ENCODE data around the gene LRP1B.

LRP1B gene

DNA sequence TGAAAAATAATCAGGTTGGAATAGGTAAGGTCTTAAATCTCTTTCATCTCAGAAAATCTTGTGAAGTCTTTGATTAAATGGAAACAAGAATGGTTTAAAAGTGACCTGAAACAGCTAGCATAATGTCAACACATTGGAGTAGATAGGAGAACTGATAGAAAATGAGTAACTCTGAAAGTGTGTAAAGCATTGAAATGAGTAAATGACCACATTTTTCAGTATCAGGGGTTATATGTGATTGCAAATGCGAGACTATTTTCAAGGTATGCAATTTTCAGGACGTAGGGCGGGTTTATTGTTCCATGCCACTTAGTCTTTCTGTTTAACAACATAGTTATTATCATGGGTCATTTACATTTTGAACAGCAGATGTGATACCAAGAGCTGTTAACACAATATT lies 1383.2 kb downstream of the LRP1B start:
- Histone ChIP-seq H3F3A (ENCODE audit: insufficient read depth, low read length) (no peaks in the 10 kb centered on the region), H3K27me3 (ENCODE audit: insufficient read depth, low read length) (no peaks in the 10 kb centered on the region), H2AFZ (ENCODE audit: low read length) (no peak overlapping the region), H3K9me3 (ENCODE audit: low read length) (no peaks in the 10 kb centered on the region), H3K9ac (ENCODE audit: low read length) (no peak overlapping the region), H3K4me1 (ENCODE audit: insufficient read depth, low read length, severe bottlenecking) (no peaks in the 10 kb centered on the region), H3K79me2 (ENCODE audit: insufficient read depth, low read length) (no peaks in the 10 kb centered on the region), H3K4me2 (ENCODE audit: low read length) (no peak overlapping the region), H3K36me3 (ENCODE audit: insufficient read depth, low read length) (no peaks in the 10 kb centered on the region), H4K20me1 (ENCODE audit: insufficient read depth, low read length) (no peaks in the 10 kb centered on the region), H3K4me3 (ENCODE audit: low read depth, low read length, poor library complexity, severe bottlenecking) (no peak overlapping the region), H3K9me2 (ENCODE audit: low read depth, low read length) (no peaks in the 10 kb centered on the region), H3K27ac (ENCODE audit: low read depth, low read length, poor library complexity, severe bottlenecking) (no peak overlapping the region)
- TF ChIP-seq, protein P1, sequence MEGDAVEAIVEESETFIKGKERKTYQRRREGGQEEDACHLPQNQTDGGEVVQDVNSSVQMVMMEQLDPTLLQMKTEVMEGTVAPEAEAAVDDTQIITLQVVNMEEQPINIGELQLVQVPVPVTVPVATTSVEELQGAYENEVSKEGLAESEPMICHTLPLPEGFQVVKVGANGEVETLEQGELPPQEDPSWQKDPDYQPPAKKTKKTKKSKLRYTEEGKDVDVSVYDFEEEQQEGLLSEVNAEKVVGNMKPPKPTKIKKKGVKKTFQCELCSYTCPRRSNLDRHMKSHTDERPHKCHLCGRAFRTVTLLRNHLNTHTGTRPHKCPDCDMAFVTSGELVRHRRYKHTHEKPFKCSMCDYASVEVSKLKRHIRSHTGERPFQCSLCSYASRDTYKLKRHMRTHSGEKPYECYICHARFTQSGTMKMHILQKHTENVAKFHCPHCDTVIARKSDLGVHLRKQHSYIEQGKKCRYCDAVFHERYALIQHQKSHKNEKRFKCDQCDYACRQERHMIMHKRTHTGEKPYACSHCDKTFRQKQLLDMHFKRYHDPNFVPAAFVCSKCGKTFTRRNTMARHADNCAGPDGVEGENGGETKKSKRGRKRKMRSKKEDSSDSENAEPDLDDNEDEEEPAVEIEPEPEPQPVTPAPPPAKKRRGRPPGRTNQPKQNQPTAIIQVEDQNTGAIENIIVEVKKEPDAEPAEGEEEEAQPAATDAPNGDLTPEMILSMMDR (IDR thresholded peaks at IDR 0.05; ENCODE audit: low read length): no peak
- TF ChIP-seq EZH2 (IDR thresholded peaks at IDR 0.05; ENCODE audit: borderline replicate concordance, low read length): no peak

DNA sequence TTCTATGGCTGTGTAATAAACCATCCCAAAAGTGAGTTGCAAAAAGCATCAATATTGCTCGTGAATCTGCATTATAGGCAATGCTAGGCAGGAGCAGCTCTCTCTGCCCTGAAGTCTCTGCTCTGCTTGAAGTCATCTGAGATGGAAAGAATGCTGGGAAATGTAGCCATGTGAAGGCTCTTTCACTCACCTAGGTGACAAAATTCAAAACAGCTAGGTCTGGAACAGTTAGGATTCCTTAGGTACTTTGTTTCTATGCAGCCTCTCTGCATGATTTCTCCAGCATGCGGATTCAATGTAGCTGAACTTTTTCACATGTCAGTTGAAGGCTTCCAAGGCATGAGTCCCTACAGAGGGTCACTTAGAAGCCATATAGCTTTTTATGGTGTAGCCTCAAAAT lies 1383.7 kb downstream of the LRP1B start:
- Histone ChIP-seq H3K27me3 (ENCODE audit: insufficient read depth, low read length) (no peaks in the 10 kb centered on the region), H3K36me3 (ENCODE audit: insufficient read depth, low read length) (no peaks in the 10 kb centered on the region), H3K9me3 (ENCODE audit: low read length) (no peaks in the 10 kb centered on the region), H3K79me2 (ENCODE audit: insufficient read depth, low read length) (no peaks in the 10 kb centered on the region), H3K4me2 (ENCODE audit: low read length) (no peak overlapping the region), H4K20me1 (ENCODE audit: insufficient read depth, low read length) (no peaks in the 10 kb centered on the region), H3K9me2 (ENCODE audit: low read depth, low read length) (no peaks in the 10 kb centered on the region), H3K4me3 (ENCODE audit: low read depth, low read length, poor library complexity, severe bottlenecking) (no peak overlapping the region), H3F3A (ENCODE audit: insufficient read depth, low read length) (no peaks in the 10 kb centered on the region), H3K4me1 (ENCODE audit: insufficient read depth, low read length, severe bottlenecking) (no peaks in the 10 kb centered on the region), H3K9ac (ENCODE audit: low read length) (no peak overlapping the region), H2AFZ (ENCODE audit: low read length) (no peak overlapping the region), H3K27ac (ENCODE audit: low read depth, low read length, poor library complexity, severe bottlenecking) (no peak overlapping the region)
- no peak for TF ChIP-seq EZH2 (IDR thresholded peaks at IDR 0.05; ENCODE audit: borderline replicate concordance, low read length)
- TF ChIP-seq, protein P1 (IDR thresholded peaks at IDR 0.05; ENCODE audit: low read length): no peak

DNA sequence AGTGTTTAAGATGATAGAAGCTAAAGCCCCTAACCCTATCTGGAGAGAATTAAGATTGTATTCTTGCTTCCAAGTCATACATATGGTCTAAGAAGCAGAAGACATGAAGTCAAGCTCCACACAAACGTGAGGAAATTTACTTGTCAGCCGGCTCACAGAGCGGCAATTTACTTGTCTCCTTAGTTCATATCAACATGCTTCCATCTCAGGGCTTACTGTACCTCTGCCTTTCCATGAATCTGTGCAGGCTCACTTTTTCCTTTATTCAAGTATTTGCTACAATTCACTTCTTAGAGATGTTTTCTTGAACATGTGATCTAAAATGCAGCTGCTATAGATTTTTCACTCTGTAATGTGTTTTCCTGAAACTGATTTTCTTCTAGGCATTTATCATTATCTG lies 1386.4 kb downstream of the LRP1B start:
- no peaks in the 10 kb centered on the region for H3K79me2 ChIP-seq (ENCODE audit: insufficient read depth, low read length)
- no peaks in the 10 kb centered on the region for H3K9me3 ChIP-seq (ENCODE audit: low read length)

More for the DNA sequence above, 1386.4 kb downstream of the LRP1B start:
- Histone ChIP-seq H2AFZ (ENCODE audit: low read length) (no peak overlapping the region), H3K9me2 (ENCODE audit: low read depth, low read length) (no peaks in the 10 kb centered on the region), H3K27ac (ENCODE audit: low read depth, low read length, poor library complexity, severe bottlenecking) (no peak overlapping the region), H3K4me2 (ENCODE audit: low read length) (no peak overlapping the region), H3K9ac (ENCODE audit: low read length) (no peak overlapping the region), H4K20me1 (ENCODE audit: insufficient read depth, low read length) (no peaks in the 10 kb centered on the region), H3K4me1 (ENCODE audit: insufficient read depth, low read length, severe bottlenecking) (no peaks in the 10 kb centered on the region), H3F3A (ENCODE audit: insufficient read depth, low read length) (no peaks in the 10 kb centered on the region), H3K4me3 (ENCODE audit: low read depth, low read length, poor library complexity, severe bottlenecking) (no peak overlapping the region), H3K36me3 (ENCODE audit: insufficient read depth, low read length) (no peaks in the 10 kb centered on the region), H3K27me3 (ENCODE audit: insufficient read depth, low read length) (no peaks in the 10 kb centered on the region)
- TF ChIP-seq, protein P1 (IDR thresholded peaks at IDR 0.05; ENCODE audit: low read length): no peak
- TF ChIP-seq EZH2 (IDR thresholded peaks at IDR 0.05; ENCODE audit: borderline replicate concordance, low read length): no peak
